Measurements from ENCODE around the gene ITGA4.
A peak's percentile ranks its signal among the peaks of the same experiment; 100 is the strongest.

The ITGA4 gene

GRCh38 chr2:181463588-181463987 is 6.4 kb downstream of the ITGA4 start:
- TF ChIP-seq YY1 (IDR thresholded peaks at IDR 0.05; ENCODE audit: low read depth) = no peak

- TF ChIP-seq YY1 (IDR thresholded peaks at IDR 0.05; ENCODE audit: low read depth) (no peak), TEAD4 (IDR thresholded peaks at IDR 0.05) (no peak), MAX (IDR thresholded peaks at IDR 0.05) (no peak), USF1 (IDR thresholded peaks at IDR 0.05) (no peak), NFIC (IDR thresholded peaks at IDR 0.05) (no peak), RAD21 (IDR thresholded peaks at IDR 0.05; ENCODE audit: low read depth) (no peak), CEBPB (IDR thresholded peaks at IDR 0.05) (no peak), EGR1 (IDR thresholded peaks at IDR 0.05) (no peak), REST (IDR thresholded peaks at IDR 0.05; ENCODE audit: low read depth) (no peak), TCF12 (IDR thresholded peaks at IDR 0.05; ENCODE audit: low read depth) (no peak), ZBTB7A (IDR thresholded peaks at IDR 0.05; ENCODE audit: low read depth) (no peak), TAF1 (IDR thresholded peaks at IDR 0.05; ENCODE audit: low read depth) (no peak), EP300 (IDR thresholded peaks at IDR 0.05; ENCODE audit: borderline replicate concordance) (no peak), CREB1 (IDR thresholded peaks at IDR 0.05; ENCODE audit: low read depth) (no peak), FOXM1 (IDR thresholded peaks at IDR 0.05; ENCODE audit: borderline replicate concordance, low read depth) (no peak)
Observed at GRCh38 chr2:181464966-181465365, 7.8 kb downstream of the ITGA4 start.

- TF ChIP-seq ZBTB7A (IDR thresholded peaks at IDR 0.05; ENCODE audit: low read depth) (no peak), REST (IDR thresholded peaks at IDR 0.05; ENCODE audit: low read depth) (no peak), YY1 (IDR thresholded peaks at IDR 0.05; ENCODE audit: low read depth) (no peak), NFIC (IDR thresholded peaks at IDR 0.05) (no peak), FOXM1 (IDR thresholded peaks at IDR 0.05; ENCODE audit: borderline replicate concordance, low read depth) (no peak), TEAD4 (IDR thresholded peaks at IDR 0.05) (no peak)
Observed at GRCh38 chr2:181465676-181466375, 8.6 kb downstream of the ITGA4 start.

GRCh38 chr2:181466661-181467576 is 9.7 kb downstream of the ITGA4 start:
- TF ChIP-seq FOXM1 (IDR thresholded peaks at IDR 0.05; ENCODE audit: borderline replicate concordance, low read depth) = no peak
- TF ChIP-seq EGR1 (IDR thresholded peaks at IDR 0.05) = no peak
- peak; percentile 63 for TF ChIP-seq RAD21 (IDR thresholded peaks at IDR 0.05; ENCODE audit: low read depth)
- no peak for TF ChIP-seq NFIC (IDR thresholded peaks at IDR 0.05)
- no peak for TF ChIP-seq TAF1 (IDR thresholded peaks at IDR 0.05; ENCODE audit: low read depth)
- TF ChIP-seq REST (IDR thresholded peaks at IDR 0.05; ENCODE audit: low read depth) = no peak
